Measurements from ENCODE around the gene LUZP2.
"Not testable (repeated sequence)": the region's sequence is repeated elsewhere in the genome, so short reads cannot be mapped to it uniquely, and the experiment has no call there.

LUZP2 gene

GRCh38 chr11:24820541-24820940, 323.7 kb downstream of the LUZP2 start:
- no peak for DNase-seq (ENCODE audit: low read depth, low spot score)

DNA sequence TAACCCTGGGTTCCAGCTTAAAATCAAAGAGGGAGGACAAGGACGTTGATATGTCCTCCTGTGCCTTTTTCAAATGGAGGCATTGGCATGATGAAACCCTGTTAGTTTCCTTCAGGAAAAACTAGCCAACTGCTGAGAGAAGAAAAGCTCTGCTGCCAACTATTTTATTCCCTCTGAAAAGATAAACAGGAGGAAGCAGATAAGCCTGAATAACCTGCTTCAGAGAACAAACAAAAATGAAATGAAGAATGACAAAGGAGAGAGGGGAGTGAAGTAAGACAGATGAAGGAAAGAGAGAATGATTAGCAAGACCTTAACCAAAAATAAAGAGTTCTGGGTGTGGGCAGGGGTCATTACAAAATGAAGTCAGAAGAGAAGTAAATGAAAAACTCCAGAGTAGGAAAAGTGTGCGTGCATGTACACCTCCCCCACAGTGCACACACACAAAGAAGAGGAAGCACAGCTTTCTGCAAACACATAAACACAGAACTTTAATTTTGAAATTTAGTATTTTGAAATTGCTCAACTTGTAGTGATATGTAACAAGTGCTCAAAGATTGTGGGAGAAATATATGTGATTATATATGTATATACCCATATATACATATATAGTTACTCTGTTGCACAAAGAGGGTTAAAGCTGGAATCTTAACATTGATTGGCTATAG, 332.2 kb downstream of the LUZP2 start:
- no peak for DNase-seq (ENCODE audit: low read depth, low spot score)

DNA sequence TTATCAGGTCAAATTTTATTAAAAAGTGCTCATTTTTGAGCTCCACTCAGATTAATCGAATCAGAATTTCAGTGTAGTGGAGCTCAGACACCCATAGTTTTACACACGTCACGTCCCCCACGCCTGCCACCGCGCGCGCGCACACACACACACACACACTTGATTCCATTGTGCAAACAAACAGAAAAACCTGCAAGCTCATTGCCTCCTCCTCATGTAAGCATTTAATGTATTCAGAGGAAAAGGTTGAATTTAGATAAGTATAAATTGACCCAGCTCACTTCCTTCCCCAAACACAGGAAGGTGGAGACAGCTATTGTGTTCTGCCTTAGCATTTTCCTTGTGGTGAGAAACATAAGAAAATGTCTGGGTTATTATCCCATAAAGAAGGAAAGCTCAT, 336.7 kb downstream of the LUZP2 start:
- no peak for DNase-seq (ENCODE audit: low read depth, low spot score)

GRCh38 chr11:24837112-24837511, 340.3 kb downstream of the LUZP2 start:
- DNase-seq (ENCODE audit: low read depth, low spot score), result no peak

DNA sequence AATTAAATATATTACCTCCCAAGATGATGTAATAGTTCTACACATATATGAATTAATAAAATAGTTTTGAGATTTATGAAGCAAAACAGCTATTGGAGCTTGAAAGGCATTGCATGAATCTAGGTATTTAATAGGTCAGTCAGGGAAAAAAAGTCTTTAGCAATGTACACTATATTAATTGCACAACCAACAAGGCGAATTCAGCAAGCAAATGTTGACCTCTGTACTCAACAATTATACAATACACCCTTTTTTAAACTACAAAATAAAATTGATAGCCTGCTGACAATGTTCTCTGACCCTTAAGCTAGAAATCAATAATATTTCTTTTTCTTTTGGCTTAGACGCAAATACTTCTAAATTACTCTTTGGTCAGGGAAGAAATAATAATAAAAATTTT, 345.5 kb downstream of the LUZP2 start:
- DNase-seq (ENCODE audit: low read depth, low spot score), result no peak

DNA sequence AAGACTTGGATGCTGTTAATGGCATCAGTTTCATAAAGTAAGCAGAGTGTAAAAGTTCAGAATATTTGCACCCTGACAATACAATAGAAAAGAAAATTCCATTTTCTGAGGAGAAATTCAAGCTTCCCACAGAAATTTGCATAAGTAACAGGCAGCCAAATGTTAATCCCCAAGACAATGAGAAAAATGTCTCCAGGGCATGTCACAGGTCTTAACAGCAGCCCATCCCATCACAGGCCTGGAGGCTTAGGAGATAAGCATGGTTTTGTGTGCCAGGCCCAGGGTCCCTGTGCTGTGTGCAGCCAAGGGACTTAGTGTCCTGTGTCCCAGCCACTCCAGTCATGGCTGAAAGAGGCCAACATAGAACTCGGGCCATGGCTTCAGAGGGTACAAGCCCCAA, 347.6 kb downstream of the LUZP2 start:
- no peak for DNase-seq (ENCODE audit: low read depth, low spot score)

GRCh38 chr11:24848857-24849256, 352.0 kb downstream of the LUZP2 start:
- no peak for DNase-seq (ENCODE audit: low read depth, low spot score)

GRCh38 chr11:24855951-24856350, 359.1 kb downstream of the LUZP2 start:
- no peak for DNase-seq (ENCODE audit: low read depth, low spot score)

DNA sequence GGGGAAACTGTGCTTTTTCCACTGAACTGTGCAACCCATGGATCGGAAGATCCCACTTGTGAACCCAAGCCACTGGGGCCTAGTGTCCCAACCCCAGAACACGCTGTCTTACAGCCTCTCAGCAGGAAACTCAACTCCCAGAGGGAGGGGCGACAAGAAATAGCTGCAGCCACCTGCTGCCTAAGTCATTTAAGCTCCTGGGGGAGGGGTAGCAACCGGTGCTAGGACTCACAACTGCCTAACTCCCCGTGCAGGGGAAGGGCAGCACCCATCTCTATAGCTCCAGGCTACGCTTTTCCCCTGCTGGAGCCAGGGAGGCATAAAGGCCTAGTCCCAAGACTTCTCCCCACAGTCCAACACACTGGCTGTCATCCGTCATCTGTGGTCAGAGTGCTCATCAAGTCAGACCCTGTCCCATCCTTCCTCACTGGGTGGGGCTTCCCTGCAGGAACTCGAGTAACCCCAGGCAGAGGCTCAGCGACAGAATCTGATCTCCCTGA, 363.0 kb downstream of the LUZP2 start:
- DNase-seq (ENCODE audit: low read depth, low spot score), result no peak

- no peak for DNase-seq (ENCODE audit: low read depth, low spot score)
Measured at GRCh38 chr11:24861440-24861839, 364.6 kb downstream of the LUZP2 start.

DNA sequence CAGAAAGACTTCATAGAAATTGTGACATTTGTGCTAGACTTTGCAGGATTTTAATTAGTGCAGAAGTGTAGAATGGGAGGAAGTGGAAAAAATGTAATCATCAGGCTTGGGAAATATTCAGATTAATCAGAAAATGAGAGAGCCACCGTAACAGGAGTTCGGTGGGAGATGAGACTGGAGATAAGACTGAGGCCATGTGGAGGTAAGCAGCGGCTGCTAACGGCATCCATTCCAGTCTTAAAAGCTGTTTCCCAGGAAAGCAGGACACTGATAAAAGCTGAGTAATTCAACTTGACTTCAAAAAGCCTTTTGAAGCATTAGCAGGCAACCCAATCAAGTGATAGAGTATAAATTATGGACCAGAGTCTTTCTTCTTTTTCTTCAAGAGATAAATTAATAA, 369.9 kb downstream of the LUZP2 start:
- no peak for DNase-seq (ENCODE audit: low read depth, low spot score)

DNA sequence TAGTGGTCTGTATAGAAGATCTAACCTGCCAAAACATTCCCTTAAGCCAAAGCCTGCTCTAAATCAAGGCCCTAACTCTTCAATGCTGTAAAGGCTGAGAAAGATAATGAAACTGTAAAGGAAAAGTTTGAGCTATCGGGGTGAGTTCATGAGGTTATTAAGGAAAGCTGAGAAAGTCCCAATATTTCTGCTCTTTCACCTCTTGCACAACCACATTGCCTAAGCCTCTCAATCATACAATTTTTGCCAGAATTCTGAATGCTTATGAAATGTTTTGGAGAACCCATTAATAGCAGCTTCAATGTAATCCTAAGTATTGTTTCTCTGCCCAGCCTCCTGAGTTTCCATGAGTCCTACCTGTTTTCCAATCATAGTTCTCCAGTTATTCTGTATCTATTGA, 373.2 kb downstream of the LUZP2 start:
- no peak for DNase-seq (ENCODE audit: low read depth, low spot score)

- no peak for DNase-seq (ENCODE audit: low read depth, low spot score)
Measured at GRCh38 chr11:24872186-24872585, 375.3 kb downstream of the LUZP2 start.

DNA sequence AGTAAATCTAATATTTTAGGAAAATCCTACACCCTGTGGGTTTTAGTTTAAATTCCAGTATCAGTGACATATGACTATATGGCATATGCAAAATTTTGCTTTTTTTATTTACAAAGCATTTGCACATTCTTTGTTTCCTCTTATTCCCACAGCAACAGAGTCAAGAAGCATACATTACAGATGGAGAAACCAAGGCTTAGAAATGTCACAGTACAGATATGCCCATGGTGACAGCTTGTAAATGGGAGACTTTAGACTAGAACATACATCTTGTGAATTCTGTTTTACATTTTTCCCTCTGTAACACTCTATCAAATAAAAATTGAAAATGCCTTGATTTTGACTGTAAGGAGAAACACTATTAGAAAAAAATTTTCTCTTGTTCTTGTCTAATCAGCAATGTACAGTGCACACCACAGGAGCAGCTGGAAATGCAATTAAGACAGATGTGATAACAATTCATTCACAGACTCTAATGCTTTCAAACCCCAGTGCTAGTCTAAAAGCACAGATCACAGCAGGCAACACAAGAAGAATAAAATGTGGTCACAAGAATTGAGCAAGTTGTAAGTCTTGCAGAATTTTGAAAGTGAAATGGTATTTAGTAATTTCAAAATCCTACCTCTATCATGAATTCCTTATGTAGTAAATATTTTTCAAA, 375.9 kb downstream of the LUZP2 start:
- DNase-seq (ENCODE audit: low read depth, low spot score), result no peak

GRCh38 chr11:24880962-24881361, 384.1 kb downstream of the LUZP2 start:
- DNase-seq (ENCODE audit: low read depth, low spot score), result no peak

GRCh38 chr11:24885580-24886173, 388.8 kb downstream of the LUZP2 start:
- no peak for DNase-seq (ENCODE audit: low read depth, low spot score)

- no peak for DNase-seq (ENCODE audit: low read depth, low spot score)
Measured at GRCh38 chr11:24886880-24887619, 390.2 kb downstream of the LUZP2 start.

- DNase-seq (ENCODE audit: low read depth, low spot score), result no peak
Measured at GRCh38 chr11:24890426-24890825, 393.6 kb downstream of the LUZP2 start.

- not testable (repeated sequence) for DNase-seq (ENCODE audit: low read depth, low spot score)
Measured at GRCh38 chr11:24891845-24892492, 395.1 kb downstream of the LUZP2 start.

DNA sequence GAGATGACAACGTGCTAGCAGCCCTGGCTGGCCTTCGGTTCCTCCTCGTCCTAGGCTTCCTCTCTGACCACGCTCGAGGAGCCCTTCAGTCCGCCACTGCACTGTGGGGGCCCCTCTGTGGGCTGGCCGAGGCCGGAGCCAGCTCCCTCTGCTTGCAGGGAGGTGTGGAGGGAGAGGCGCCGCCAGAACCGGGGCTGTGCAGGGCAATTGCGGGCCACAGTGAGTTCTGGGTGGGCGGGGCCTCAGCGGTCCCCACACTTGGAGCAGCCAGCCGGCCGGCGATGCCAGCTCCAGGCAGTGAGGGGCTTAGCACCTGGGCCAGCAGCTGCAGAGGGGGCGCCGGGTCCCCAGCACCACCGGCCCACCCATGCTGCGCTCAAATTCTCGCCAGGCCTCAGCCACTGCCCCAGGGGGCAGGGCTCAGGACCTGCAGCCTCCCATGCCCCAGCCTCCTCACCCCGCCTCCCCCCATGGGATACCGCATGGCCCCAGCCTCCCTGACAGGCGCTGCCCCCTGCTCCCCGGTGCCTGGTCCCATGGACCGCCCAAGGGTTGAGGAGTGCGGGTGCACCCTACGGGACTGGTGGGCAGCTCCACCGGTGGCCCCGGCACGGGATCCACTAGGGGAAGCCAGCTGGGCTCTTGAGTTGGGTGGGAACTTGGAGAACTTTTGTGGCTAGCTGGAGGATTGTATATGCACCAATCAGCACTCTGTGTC, 399.4 kb downstream of the LUZP2 start:
- no peak for DNase-seq (ENCODE audit: low read depth, low spot score)

DNA sequence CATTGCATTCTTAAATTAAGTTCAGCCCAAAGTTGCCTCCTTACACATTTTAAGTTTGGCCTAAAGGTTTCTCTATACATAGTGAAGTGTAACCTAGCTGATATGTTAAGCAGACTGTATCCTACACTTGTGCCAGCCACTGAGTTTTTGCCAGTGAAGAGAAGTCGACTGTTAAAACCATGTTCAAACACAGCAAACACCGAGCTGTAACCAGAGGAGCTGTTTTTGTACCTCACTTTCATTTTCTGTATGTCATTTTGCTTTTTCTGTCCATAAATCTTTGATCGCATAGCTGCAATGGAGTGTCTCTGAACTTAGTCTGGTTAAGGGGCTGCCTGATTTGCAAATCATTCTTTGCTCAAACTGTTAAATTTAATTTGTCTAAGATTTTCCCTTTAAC, 403.7 kb downstream of the LUZP2 start:
- no peak for DNase-seq (ENCODE audit: low read depth, low spot score)
